ENCODE measurements around the gene CGB8. TPM values are rescaled to one million over a fixed set of nuclear protein-coding genes. Genes with fewer than 3 reads are reported as not detected.
"Not testable (repeated sequence)": the region's sequence is repeated elsewhere in the genome, so short reads cannot be mapped to it uniquely, and the experiment has no call there.

CGB8 gene
- total RNA-seq, 4 donors from 2014 or later, result not detected

DNA sequence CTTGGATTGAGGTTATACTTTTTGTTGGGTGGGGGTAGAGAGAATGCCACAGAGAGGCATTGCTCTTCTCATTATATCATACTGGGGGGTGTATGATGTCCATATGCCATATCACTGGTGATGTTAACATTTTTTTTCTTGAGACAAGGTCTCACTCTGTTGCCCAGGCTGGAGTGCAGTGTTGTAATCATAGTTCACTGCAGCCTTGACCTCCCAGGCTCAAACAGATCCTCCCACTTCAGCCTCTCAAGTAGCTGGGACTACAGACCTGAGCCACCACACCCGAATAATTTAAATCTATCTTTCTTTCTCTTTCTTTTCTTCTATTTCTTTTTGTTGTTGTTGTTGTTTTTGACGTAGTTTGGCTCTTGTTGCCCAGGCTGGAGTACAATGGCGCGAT is 31.5 kb upstream of the CGB8 start:
- intact Hi-C loops (cut with DNase I), result no loop called here
- WGBS, 2 donors, result 85 to 93% methylated on average over 4 of the region's 4 CpGs
- no peaks in the 10 kb centered on the region for H3K36me3 ChIP-seq
- H3K4me3 ChIP-seq, result no peak overlapping the region
- DNase-seq, result no peak
- no peak overlapping the region for H3K27ac ChIP-seq
- H3K9me3 ChIP-seq, result no peaks in the 10 kb centered on the region
- peaks cover 4 to 9% (median 6%) of the 10 kb centered on the region in 3 donors for H3K4me1 ChIP-seq
- no peak for TF ChIP-seq POLR2A (IDR thresholded peaks at IDR 0.05)
- TF ChIP-seq, protein P1, sequence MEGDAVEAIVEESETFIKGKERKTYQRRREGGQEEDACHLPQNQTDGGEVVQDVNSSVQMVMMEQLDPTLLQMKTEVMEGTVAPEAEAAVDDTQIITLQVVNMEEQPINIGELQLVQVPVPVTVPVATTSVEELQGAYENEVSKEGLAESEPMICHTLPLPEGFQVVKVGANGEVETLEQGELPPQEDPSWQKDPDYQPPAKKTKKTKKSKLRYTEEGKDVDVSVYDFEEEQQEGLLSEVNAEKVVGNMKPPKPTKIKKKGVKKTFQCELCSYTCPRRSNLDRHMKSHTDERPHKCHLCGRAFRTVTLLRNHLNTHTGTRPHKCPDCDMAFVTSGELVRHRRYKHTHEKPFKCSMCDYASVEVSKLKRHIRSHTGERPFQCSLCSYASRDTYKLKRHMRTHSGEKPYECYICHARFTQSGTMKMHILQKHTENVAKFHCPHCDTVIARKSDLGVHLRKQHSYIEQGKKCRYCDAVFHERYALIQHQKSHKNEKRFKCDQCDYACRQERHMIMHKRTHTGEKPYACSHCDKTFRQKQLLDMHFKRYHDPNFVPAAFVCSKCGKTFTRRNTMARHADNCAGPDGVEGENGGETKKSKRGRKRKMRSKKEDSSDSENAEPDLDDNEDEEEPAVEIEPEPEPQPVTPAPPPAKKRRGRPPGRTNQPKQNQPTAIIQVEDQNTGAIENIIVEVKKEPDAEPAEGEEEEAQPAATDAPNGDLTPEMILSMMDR (IDR thresholded peaks at IDR 0.05), result no peak
- H3K27me3 ChIP-seq, result no peaks in the 10 kb centered on the region

GRCh38 chr19:49074869-49075268 is 26.0 kb upstream of the CGB8 start:
- H3K36me3 ChIP-seq; H3K4me3 ChIP-seq; DNase-seq; intact Hi-C loops (cut with DNase I); H3K9me3 ChIP-seq; H3K27ac ChIP-seq: not testable (repeated sequence)
- WGBS, 2 donors, result 19 to 26% methylated on average over 5 to 7 of the region's 9 CpGs
- Histone ChIP-seq H3K27me3 (peaks cover 5 to 48% (median 16%) of the 10 kb centered on the region in 4 donors), H3K4me1 (peaks cover 0 to 23% (median 3%) of the 10 kb centered on the region in 3 donors)
- TF ChIP-seq, protein P1 (IDR thresholded peaks at IDR 0.05), result peak; percentile 37 to 80 (median 72)

GRCh38 chr19:49073514-49074378 is 24.8 kb upstream of the CGB8 start:
- TF ChIP-seq, protein P1 (IDR thresholded peaks at IDR 0.05), result peak in 1 of 6 experiments; percentile 34
- TF ChIP-seq POLR2A (IDR thresholded peaks at IDR 0.05), result no peak
- Histone ChIP-seq H3K27me3 (peaks cover 5 to 59% (median 20%) of the 10 kb centered on the region in 4 donors), H3K4me3 (no peak overlapping the region), H3K4me1 (peaks cover 0 to 23% (median 3%) of the 10 kb centered on the region in 3 donors), H3K27ac (no peak overlapping the region), H3K9me3 (no peaks in the 10 kb centered on the region), H3K36me3 (no peaks in the 10 kb centered on the region)
- WGBS, 2 donors, result 46 to 53% methylated on average over 14 to 18 of the region's 23 CpGs
- intact Hi-C loops (cut with DNase I), result no loop called here
- no peak for DNase-seq

GRCh38 chr19:49071860-49072547 is 23.1 kb upstream of the CGB8 start:
- no peak overlapping the region for H3K27ac ChIP-seq
- intact Hi-C loops (cut with DNase I), result no loop called here
- no peaks in the 10 kb centered on the region for H3K9me3 ChIP-seq
- H3K4me3 ChIP-seq, result peak overlapping the region in 2 of 4 donors; percentile 28 to 38
- 0 to 25% methylated on average over 2 to 40 of the region's 93 CpGs for WGBS, 2 donors
- peaks cover 0 to 23% (median 3%) of the 10 kb centered on the region in 3 donors for H3K4me1 ChIP-seq
- peaks cover 5 to 76% (median 20%) of the 10 kb centered on the region in 4 donors for H3K27me3 ChIP-seq
- H3K36me3 ChIP-seq, result no peaks in the 10 kb centered on the region
- DNase-seq, result no peak
- no peak for TF ChIP-seq POLR2A (IDR thresholded peaks at IDR 0.05)
- TF ChIP-seq, protein P1 (IDR thresholded peaks at IDR 0.05), result no peak

- no peaks in the 10 kb centered on the region for H3K36me3 ChIP-seq
- peaks cover under 1 to 25% (median 3%) of the 10 kb centered on the region in 3 donors for H3K4me1 ChIP-seq
- no peak for TF ChIP-seq POLR2A (IDR thresholded peaks at IDR 0.05)
- TF ChIP-seq, protein P1 (IDR thresholded peaks at IDR 0.05), result no peak
- peaks cover 5 to 92% (median 21%) of the 10 kb centered on the region in 4 donors for H3K27me3 ChIP-seq
- H3K27ac ChIP-seq, result no peak overlapping the region
- intact Hi-C loops (cut with DNase I), result no loop called here
- no peak overlapping the region for H3K4me3 ChIP-seq
- no peaks in the 10 kb centered on the region for H3K9me3 ChIP-seq
- DNase-seq, result no peak
- 90 to 92% methylated on average over 12 to 16 of the region's 21 CpGs for WGBS, 2 donors
Measured at GRCh38 chr19:49070416-49070815, 21.5 kb upstream of the CGB8 start.
